Right ventricle myocardium superior (tissue), 1 donor: ENCODE measurements around the gene CIITA. TPM values are rescaled to one million over a fixed set of nuclear protein-coding genes. Genes with fewer than 3 reads are reported as not detected.
A peak's percentile ranks its signal among the peaks of the same experiment; 100 is the strongest.

Experiments used
- ATAC-seq: fragments of 200-7000 bp; cut with Tn5 transposase; one replicate; pipeline ENCODE4 v1.9.1; 2020; ENCODE audit warnings: mild to moderate bottlenecking; ENCODE audit not compliant: poor library complexity
- DNase-seq: peaks from one replicate; pipeline ENCODE4 v3.0.0-alpha.2; 2020
- intact Hi-C: fragments of 100-400 bp; cut with DNase I; formaldehyde crosslinking; loops from one replicate; pipeline ENCODE4 v1.11.2; 2022
- total RNA-seq: library from RNA; stranded (reverse); fragmentation: NEBNext Ultra II Directional; extraction: Animal tissue kit (Norgen Biotek cat#: 25700); gene quantifications from one replicate; pipeline ENCODE4 v1.2.1, GENCODE V29; 2021
- donor health status: DM: no; HTN: yes; CAD: no; lungs with severe emphysema.

The CIITA gene
- total RNA-seq, 1 donor from 2014 or later = 7.9 TPM

DNA sequence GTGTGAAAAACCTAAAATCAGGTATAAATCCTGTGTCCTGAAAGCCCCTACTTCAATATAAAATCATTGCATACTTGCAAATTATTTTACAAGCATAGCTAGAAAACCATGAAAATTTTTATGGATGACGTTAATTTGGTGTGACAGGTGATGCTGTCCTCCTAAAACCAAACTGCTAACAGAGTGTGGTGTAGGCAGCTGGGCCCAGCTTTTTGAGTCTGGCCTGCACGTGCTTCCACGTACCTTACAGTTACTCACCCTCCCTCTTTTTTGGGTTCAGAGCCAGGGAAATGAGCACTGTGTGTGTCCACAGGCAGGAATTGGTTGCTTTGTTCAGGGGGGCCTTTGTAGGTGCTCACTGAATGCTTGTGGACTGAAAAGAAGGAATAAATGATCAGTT is 103.8 kb downstream of the CIITA start:
- ATAC-seq (no peak), DNase-seq (no peak)
- intact Hi-C loops = no loop called here

DNA sequence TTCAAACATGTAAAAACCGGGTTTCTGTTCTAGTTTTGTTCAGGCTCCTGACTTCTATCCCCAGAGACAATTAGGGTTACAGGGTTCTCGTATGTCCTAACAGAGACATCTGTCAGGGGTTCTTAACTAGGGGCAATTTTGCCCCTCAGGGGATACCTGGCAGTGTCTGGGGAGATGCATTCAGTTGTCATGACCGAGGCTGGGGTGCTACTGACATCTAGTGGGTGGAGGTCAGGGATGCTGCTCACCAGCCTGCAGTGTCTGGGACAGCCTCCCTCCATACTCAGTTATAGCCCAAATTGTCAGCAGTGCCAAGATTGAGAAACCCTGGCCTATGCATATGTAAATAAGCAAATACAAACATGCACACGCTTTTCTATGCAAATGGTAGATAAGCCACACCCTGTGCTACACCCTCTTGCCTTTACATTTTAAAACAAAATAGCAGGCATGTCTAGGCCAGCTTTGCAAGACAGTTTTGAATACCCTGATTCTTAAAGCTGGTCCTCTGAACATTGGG is 104.8 kb downstream of the CIITA start:
- intact Hi-C loops = no loop called here
- ATAC-seq (peak; percentile 43), DNase-seq (no peak)

DNA sequence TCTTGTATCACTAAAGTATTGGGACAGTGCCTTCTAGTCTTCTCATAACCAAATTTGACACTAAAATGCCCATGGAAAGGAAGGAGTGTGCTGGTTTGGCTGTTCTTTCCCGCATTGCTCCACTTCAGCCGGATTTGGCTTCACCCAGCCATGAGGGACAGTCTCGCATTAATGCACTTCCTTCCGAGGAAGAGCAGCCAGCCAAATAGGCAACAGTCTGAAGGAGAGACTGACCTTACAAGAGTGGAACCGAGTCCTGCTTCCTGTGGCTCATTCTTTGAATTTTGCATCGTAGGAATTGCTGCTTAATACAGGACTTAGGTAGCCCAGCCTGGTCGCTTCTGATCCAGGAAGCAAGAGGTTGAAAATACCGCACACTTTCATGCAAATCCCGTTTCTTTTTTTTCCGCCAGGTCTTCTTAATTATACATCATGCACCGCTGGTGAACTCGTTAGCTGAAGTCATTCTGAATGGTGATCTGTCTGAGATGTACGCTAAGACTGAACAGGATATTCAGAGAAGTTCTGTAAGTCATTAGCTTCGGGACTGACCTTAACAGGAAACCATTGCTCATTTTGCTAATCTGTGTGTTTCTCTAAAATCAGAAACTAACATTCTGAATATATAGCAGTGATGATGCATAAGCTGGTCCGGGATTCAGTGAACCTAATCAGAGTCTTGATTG is 105.6 kb downstream of the CIITA start:
- ATAC-seq (peak; percentile 78), DNase-seq (peak; percentile 64)
- intact Hi-C loops = no loop called here

DNA sequence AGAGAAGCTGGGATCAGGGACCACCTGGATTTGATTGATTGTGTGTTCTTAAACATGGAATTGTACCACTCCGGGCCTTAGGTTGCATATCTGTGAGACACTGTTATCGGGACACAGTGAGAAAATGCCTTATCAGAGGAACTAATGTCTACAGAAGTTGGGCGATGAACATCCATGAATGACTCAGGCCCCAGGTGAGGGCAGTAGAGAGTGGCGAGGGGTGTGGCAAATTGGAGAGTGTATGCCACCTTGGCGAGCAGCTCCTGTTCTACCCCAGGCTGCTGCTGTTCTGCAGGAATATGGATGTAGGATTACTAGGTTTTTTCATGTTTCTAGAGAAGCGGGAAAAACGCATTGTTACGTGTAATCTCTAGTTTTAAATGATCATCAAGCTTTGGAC is 106.2 kb downstream of the CIITA start:
- intact Hi-C loops = no loop called here

DNA sequence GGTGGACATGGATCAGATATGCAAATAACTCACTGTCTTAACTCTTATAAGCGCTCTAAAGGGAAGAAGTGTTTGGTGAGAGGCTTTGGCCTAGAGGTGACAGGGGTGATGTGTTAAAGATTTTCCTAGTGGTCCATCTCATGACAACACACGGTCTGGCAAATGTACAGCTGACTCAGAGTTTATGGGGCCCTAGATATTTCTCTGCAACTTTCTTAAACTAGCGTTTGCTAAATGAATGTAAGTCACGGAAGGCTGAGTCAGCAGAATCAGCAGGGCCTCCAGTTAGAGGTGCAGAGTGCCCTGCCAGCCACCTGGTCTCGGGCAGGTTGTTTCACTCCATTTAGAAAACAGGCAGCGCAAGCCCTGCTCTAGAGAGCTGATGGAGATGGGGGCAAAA is 107.5 kb downstream of the CIITA start:
- DNase-seq (no peak), ATAC-seq (no peak)

More for the DNA sequence above, 106.2 kb downstream of the CIITA start:
- ATAC-seq (no peak), DNase-seq (no peak)

More for the DNA sequence above, 107.5 kb downstream of the CIITA start:
- intact Hi-C loops = no loop called here

Other genes starting within 250 kb of the CIITA start
- not detected for gene TEKT5, start 182.3 kb upstream of the CIITA start, total RNA-seq
- 41.4 TPM for gene NUBP1, start 133.4 kb upstream of the CIITA start, total RNA-seq
- 0.19 TPM for gene TVP23A, start 58.4 kb upstream of the CIITA start, total RNA-seq
- gene DEXI, start 65.3 kb downstream of the CIITA start, total RNA-seq = 112 TPM
- 20.9 TPM for gene CLEC16A, start 67.4 kb downstream of the CIITA start, total RNA-seq